Measurements from ENCODE around the gene TFEB. TPM values are rescaled to one million over a fixed set of nuclear protein-coding genes. Genes with fewer than 3 reads are reported as not detected.

The TFEB gene
- total RNA-seq (2021; fragmentation: NEBNext Ultra II Directional; extraction: Animal tissue kit (Norgen Biotek cat#: 25700)) (2.3 and 2.4 TPM in 2 replicates), polyA plus RNA-seq (2011; rRNA removed) (5.9 and 6.7 TPM in 2 replicates), polyA minus RNA-seq (2011; rRNA and poly(A)+ RNA removed) (1.9 and 4.6 TPM in 2 replicates)
- 4.6 TPM for polyA plus RNA-seq (2011; cell fraction: cytosol; rRNA removed)
- 7.6 TPM for polyA plus RNA-seq (2011; cell fraction: nucleus; rRNA removed)
- polyA plus RNA-seq (2012, experiment 1 of 2), result 2.1 to 6.8 TPM (median 4.1 TPM) in 4 replicates
- polyA plus RNA-seq (2012, experiment 2 of 2), result 2.7 TPM
- polyA plus RNA-seq (2013, experiment 1 of 2), result 0.71 TPM
- polyA plus RNA-seq (2013, experiment 2 of 2), result 0.61 TPM
- 3.2 TPM for polyA minus RNA-seq (2011; cell fraction: cytosol; rRNA and poly(A)+ RNA removed)
- polyA minus RNA-seq (2011; cell fraction: nucleus; rRNA and poly(A)+ RNA removed), result 2.8 TPM
- long read RNA-seq, experiment 1, partial matches to known transcripts, result 0 of 2 reads
- long read RNA-seq, experiment 1, other reads (novel, unspliced or antisense), result 0 of 2 reads
- long read RNA-seq, experiment 2, partial matches to known transcripts, result 0 of 2 reads
- long read RNA-seq, experiment 2, other reads (novel, unspliced or antisense), result 0 of 2 reads

- Histone ChIP-seq H3K27me3 (replicated peaks in 1 of 4; ENCODE audit: control insufficient read depth in 3 of 4, extremely low read depth in 1 of 4, insufficient read depth in 3 of 4, low read length in 3 of 4) (peaks cover 0 to 8% (median 5%) of the 10 kb centered on the region in 4 experiments; a peak in 3 of 7 replicates), H3K9ac (replicated peaks in 1 of 4; ENCODE audit: extremely low read depth in 1 of 4, low read depth in 3 of 4, low read length in 3 of 4) (no peak within 1 kb of the TSS), H2BK20ac (ENCODE audit: low read length) (no peak within 1 kb of the TSS), H2BK12ac (ENCODE audit: low read depth, low read length) (no peak within 1 kb of the TSS), H4K20me1 (replicated peaks in 1 of 2; ENCODE audit: control insufficient read depth in 1 of 2, insufficient read depth in 2 of 2, low read length in 2 of 2) (peaks cover 0 to 2% of the 10 kb centered on the region in 2 experiments), H2BK5ac (ENCODE audit: low read depth, low read length) (no peak within 1 kb of the TSS), H3K23ac (ENCODE audit: insufficient read length) (no peak within 1 kb of the TSS), H3K56ac (replicated peaks; ENCODE audit: insufficient read length, low read depth, low read length) (no peak within 1 kb of the TSS), H3K23me2 (ENCODE audit: low read depth, low read length) (peaks cover 9% of the 10 kb centered on the region; the same call in 1 of the 2 replicates), H2BK15ac (ENCODE audit: low read length) (no peak within 1 kb of the TSS), H3K18ac (ENCODE audit: extremely low read depth, low read length) (no peak within 1 kb of the TSS; the same call in 1 of the 2 replicates), H3K9me3 (ENCODE audit: insufficient read depth in 2 of 2, low read depth in 1 of 2, low read length in 1 of 2) (no peaks in the 10 kb centered on the region), H3K4me1 (replicated peaks in 1 of 4; ENCODE audit: control insufficient read depth in 3 of 4, insufficient read depth in 4 of 4, low read length in 3 of 4) (peaks cover 3 to 27% (median 14%) of the 10 kb centered on the region in 4 experiments), H3K27ac (ENCODE audit: low read depth, low read length) (no peak within 1 kb of the TSS), H3K4ac (replicated peaks; ENCODE audit: insufficient read length, low read depth, low read length) (no peak within 1 kb of the TSS), H2AFZ (ENCODE audit: low read length) (peak within 1 kb of the TSS; percentile 54; the same call in 1 of the 2 replicates), H3K79me1 (ENCODE audit: low read depth, low read length) (no peaks in the 10 kb centered on the region), H4K91ac (replicated peaks; ENCODE audit: insufficient read length, low read length) (no peak within 1 kb of the TSS), H3K36me3 (ENCODE audit: control insufficient read depth in 2 of 4, insufficient read depth in 4 of 4, low read length in 3 of 4) (no peaks in the 10 kb centered on the region), H3K4me3 (ENCODE audit: extremely low read depth in 1 of 4, insufficient read depth in 2 of 4, low read depth in 3 of 4, low read length in 4 of 4) (peak within 1 kb of the TSS; percentile 36 to 74 (median 54)), H4K5ac (ENCODE audit: insufficient read length, low read depth, low read length) (no peak within 1 kb of the TSS), H3K14ac (ENCODE audit: insufficient read length) (no peak within 1 kb of the TSS), H2BK120ac (replicated peaks; ENCODE audit: low read depth, low read length) (no peak within 1 kb of the TSS), H2AK5ac (ENCODE audit: low read depth, low read length) (no peak within 1 kb of the TSS), H4K8ac (ENCODE audit: extremely low read depth, insufficient read depth, low read length) (no peak within 1 kb of the TSS), H3K79me2 (ENCODE audit: control insufficient read depth in 1 of 2, insufficient read depth in 2 of 2, low read length in 2 of 2) (no peaks in the 10 kb centered on the region), H3K4me2 (ENCODE audit: insufficient read depth in 1 of 2, low read depth in 2 of 2, low read length in 2 of 2) (peak within 1 kb of the TSS; percentile 71 to 93)
- ChIA-PET CTCF (ENCODE audit: partially characterized antibody) (interaction anchor here (0.6 to 5.3 kb wide), 16 partner anchors 10 to 133 kb away, joined by 3 to 37 read pairs (median 6); partner anchors contain the start of gene TOMM6), POLR2A (ENCODE audit: partially characterized antibody) (no interaction called here)
- FAIRE-seq (peak; percentile 42), DNase-seq (ENCODE audit: low read depth in 1 of 2, low spot score in 2 of 2) (peak in 1 of 2 experiments; percentile 98)
- WGBS, 2 experiments (ENCODE audit: extremely low coverage in 1 of 2, insufficient coverage in 1 of 2, insufficient read length in 1 of 2, insufficient replicate concordance in 2 of 2, low coverage in 1 of 2, low lambda C conversion rate in 2 of 2, missing lambda C conversion rate in 1 of 2), result 9% methylated on average over 44 of the region's 50 CpGs; no CpG with 5 or more reads in 1 of the 2 experiments
- peak; percentile 23; the same call in 1 of the 2 replicates for TF ChIP-seq SP1 (IDR thresholded peaks at IDR 0.05; ENCODE audit: low read depth, low read length)
- TF ChIP-seq ATF3 (IDR thresholded peaks at IDR 0.05; ENCODE audit: insufficient read depth, low read depth, low read length), result peak; percentile 62; the same call in 1 of the 2 replicates
- peak; percentile 79 for TF ChIP-seq CREB1 (IDR thresholded peaks at IDR 0.05)
- TF ChIP-seq ZNF274 (IDR thresholded peaks at IDR 0.05; ENCODE audit: borderline replicate concordance, extremely low read depth, low read length), result no peak
- TF ChIP-seq TEAD4 (IDR thresholded peaks at IDR 0.05; ENCODE audit: low read depth, low read length), result 0 out of 2 replicates have a peak, but pooled peaks have one; percentile 31
- no peak for TF ChIP-seq CTBP2 (IDR thresholded peaks at IDR 0.05; ENCODE audit: borderline replicate concordance, insufficient read depth, insufficient read length, low read length)
- no peak for TF ChIP-seq YY1 (IDR thresholded peaks at IDR 0.05; ENCODE audit: low read depth, low read length)
- no peak for TF ChIP-seq KDM5A (IDR thresholded peaks at IDR 0.05; ENCODE audit: low read length)
- TF ChIP-seq BACH1 (IDR thresholded peaks at IDR 0.05; ENCODE audit: low read length), result peak; percentile 54; the same call in 1 of the 2 replicates
Measured at GRCh38 chr6:41735427-41736185, at the start of gene TFEB. Gene TFEB (minus strand): TSS chr6:41735608. CDS start chr6:41691213, 44,395 bp downstream.
